Adrenal gland (tissue), 5 donors: ENCODE measurements around the gene FCHSD2.

ENCODE experiments used
- POLR2A ChIP-seq, 2 donors: fragments of 450-650 bp; IDR thresholded peaks; one replicate each; pipeline ENCODE4 v1.6.1; 2017; ENCODE audit warnings: antibody characterized with exemption in 2 of 2, mild to moderate bottlenecking in 2 of 2, moderate library complexity in 1 of 2
- TF ChIP-seq, protein P1 (sequence below), 6 experiments: fragments of 450-650 bp in 4 of 6; fragments of 200-600 bp in 2 of 6; sonication (generic) in 1 of 6; IDR thresholded peaks; 1 replicate in 5 of 6; 2 replicates in 1 of 6; pipeline versions ENCODE4 v1.5.1 to v1.8.0; 2016 to 2021; ENCODE audit warnings: antibody characterized with exemption in 6 of 6, mild to moderate bottlenecking in 2 of 6, moderate library complexity in 1 of 6
- donor health status: DM: no; HTN: no; CAD: no.

DNA sequence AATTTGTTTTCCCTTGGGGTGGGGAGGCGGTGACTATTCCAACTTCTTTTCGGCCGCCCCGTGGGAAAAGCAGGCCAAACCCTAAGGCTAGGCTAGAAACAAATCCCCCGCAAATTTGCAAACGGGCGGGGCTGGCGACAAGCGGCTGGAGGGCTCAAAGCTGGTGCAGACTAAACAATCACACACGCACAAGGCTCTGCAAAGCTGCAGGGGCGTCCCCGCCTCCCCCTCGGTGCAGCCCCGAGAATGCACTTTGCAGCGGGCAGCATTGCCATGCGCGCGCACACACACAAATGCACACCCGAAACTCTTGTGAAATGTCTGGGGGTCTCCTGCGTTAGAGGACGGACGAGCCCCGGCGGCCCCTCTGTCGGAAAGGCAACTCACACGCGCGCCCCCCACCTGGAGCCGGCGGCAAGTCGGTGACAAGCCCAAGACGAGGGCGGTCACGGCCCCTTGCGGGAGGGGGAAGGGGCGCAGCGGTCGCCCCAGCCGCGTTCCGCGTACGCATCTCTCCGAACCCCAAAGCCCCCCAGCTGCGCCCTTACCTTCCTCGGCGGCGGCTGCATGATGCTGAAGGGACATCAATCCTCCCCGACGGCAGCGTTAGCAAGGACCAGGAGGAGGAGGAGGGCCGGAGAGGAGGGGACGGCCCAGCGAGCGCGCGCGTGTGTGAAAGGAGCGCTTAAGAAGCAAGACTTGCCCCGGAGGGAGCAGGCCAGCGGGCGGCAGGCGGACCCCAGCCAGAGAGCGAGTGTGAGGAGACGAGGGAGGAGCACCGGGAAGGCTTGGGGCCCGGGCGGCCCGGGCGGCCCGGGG lies 600 bp downstream of the FCHSD2 start:
- TF ChIP-seq, protein P1, sequence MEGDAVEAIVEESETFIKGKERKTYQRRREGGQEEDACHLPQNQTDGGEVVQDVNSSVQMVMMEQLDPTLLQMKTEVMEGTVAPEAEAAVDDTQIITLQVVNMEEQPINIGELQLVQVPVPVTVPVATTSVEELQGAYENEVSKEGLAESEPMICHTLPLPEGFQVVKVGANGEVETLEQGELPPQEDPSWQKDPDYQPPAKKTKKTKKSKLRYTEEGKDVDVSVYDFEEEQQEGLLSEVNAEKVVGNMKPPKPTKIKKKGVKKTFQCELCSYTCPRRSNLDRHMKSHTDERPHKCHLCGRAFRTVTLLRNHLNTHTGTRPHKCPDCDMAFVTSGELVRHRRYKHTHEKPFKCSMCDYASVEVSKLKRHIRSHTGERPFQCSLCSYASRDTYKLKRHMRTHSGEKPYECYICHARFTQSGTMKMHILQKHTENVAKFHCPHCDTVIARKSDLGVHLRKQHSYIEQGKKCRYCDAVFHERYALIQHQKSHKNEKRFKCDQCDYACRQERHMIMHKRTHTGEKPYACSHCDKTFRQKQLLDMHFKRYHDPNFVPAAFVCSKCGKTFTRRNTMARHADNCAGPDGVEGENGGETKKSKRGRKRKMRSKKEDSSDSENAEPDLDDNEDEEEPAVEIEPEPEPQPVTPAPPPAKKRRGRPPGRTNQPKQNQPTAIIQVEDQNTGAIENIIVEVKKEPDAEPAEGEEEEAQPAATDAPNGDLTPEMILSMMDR (IDR thresholded peaks at IDR 0.05), result peak in 1 of 6 experiments; percentile 11
- peak in 1 of 2 donors; percentile 63 for TF ChIP-seq POLR2A (IDR thresholded peaks at IDR 0.05)
